Measurements from ENCODE around the gene SMARCA2.

The SMARCA2 gene

GRCh38 chr9:2012347-2012746 is 2.8 kb upstream of the SMARCA2 start:
- in situ Hi-C loops (cut with MboI; ENCODE audit: low pct_unique_long_range_greater_than_20kb, low sequenced_read_pairs), result no loop called here
- no peak for DNase-seq

DNA sequence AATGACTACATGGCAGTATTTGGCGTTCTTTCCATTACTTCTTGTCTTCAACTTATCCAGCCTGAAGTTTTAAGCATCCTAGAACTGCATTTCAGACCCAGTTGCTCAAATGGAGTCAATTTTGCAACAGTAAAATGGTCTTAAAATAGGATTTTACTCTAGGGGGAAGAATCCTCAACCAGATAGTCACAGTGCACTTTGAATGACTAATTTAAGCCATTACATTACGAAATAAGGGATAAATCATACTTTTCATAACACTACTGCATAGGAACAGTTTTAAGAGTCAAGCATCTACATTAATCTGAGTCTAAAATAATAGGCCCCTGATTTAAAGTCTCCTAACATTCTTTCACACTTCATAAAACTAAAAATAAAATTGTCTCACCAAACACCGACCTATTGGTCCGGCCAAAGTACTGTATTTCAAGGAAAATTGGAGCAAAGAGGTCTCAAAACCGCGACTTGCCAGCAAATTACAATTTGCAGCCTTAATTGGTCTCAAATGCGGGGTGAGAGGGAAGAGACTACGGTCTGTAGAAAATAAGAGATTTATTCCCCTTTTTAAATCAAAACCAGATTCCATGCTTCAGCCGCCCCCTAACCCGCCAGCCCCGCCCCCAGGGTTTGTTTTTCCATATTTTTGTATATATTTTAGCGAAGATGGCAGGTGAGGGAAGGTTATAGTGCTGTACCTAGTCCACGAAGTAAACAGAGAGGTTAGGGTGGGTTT is 1.2 kb upstream of the SMARCA2 start:
- DNase-seq, result no peak
- in situ Hi-C loops (cut with MboI; ENCODE audit: low pct_unique_long_range_greater_than_20kb, low sequenced_read_pairs), result no loop called here

DNA sequence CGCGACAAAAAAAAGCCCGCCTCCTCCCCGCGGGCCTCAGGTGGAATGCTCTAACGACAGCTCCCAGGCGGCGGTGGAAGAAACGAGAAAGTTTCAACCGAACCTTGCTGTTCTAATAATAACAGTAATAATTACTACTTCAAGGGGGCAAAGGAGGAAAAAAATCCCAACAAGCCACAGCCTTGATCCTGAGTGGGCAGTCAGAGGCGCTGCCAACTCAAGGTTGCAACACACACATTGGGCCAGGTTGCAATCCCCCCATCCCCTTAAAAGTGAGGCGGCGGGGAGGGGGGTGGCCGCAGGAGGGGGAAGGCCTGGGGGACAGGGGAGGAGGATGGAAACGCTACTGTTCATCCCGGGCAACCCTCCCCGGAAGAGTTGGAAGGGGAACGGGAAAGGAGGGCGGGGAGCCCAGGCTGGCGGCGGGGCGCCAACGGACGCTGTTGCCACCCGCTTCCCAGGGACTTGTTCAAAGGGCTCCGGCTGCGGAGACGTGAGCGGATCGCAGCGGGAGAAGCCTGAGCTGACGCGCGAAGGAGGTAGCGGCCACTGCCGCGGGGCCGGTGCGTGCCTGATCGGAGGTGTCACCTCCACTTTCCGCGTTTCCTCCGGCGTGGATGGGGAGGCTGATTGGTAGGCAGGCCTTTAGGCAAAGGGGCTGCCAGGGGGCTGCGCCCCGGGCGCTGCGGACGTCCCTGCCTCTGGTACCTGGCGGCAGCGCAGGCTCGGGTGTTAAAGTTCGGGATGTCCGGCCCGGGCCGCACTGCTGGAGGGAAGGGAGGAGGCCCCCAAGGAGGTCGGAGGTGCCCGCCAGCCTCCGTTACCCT is 647 bp downstream of the SMARCA2 start:
- DNase-seq, result peak; percentile 52
- in situ Hi-C loops (cut with MboI; ENCODE audit: low pct_unique_long_range_greater_than_20kb, low sequenced_read_pairs), result no loop called here

DNA sequence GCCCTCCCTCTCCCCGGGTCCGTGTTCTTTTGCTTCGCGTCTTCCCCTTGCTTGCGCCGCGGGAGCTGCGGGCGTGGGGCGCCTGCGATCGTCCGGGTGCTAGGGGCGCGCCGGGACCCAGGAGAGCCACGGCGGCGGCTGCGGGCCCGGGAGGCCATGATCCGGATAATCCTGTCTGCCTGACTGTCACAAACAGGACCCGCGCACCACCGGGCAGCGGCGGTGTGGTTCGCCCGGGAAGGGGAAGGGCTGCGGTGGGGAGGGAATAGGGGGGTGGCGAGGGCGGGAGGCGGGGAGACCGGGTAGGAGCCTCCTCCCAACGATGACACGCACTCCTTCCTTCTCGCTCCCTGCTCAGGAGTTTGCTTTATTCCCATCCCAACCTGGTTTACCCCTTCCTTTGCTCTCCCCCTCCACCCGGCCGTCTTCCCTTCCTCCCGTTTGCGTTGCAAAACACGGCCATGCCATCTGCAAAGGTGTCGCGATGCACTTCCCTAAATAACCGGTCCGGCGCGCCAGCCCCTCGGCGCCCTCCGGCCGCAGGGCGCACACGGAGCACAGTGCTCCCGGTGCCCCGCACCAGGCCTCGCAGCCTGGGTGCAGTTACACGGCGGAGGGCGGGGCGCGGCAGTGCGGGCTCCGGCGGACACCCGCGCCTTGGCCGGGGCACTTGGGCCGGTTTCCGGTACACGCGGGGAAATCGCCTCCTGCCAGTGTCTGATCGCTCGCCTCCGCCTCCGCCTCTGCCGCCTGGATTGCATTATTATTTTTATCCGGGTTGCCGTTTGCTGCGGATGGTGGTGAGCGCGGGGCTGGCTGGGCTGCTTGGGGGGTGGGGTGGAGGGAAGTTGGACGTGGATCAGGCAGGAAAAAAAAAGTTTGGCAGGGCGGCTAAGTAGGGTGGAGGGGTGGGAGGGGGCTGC is 1.5 kb downstream of the SMARCA2 start:
- DNase-seq, result peak; percentile 82
- in situ Hi-C loops (cut with MboI; ENCODE audit: low pct_unique_long_range_greater_than_20kb, low sequenced_read_pairs), result no loop called here

DNA sequence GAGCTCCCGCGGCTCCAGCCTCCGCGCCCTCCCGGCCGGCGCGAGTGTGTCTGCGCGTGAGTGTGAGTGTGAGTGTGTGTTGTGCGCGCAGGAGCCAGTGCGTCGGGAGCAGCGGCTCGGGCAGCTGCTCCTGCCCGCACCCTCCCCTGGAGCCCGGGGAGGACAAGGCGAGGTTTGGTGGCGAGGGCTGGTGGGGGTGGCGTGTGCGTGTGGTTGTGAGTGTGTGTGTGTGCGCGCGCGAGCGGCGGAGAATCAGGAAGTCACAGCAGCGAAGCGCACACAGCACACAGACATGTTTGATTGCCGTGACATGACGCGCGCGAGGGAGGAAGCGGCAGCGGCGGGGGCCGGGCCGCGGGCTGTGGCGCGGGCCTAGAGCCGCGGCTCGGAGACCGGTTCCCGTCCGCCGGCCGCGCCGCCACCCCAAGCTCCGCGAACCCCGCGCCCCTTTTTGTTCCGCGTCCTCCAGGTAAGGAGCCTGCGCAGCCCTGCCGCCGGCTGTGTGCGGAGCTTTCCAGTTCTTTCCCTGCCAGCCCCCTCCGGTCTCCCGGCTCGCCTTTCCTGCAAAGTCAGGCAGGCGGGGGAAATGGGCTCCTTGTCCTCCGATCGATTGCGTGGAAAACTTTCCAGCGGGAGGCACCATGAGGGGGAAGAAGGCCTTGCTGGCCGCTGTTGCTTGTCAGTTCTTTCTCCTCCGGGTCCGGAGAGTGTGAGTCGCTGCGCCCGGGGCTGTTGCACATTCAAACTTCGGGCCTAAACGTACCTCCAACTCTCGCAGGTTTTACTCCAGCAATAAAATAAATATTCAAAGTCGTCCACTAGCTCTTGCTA is 2.4 kb downstream of the SMARCA2 start:
- DNase-seq, result peak; percentile 88
- in situ Hi-C loops (cut with MboI; ENCODE audit: low pct_unique_long_range_greater_than_20kb, low sequenced_read_pairs), result no loop called here

DNA sequence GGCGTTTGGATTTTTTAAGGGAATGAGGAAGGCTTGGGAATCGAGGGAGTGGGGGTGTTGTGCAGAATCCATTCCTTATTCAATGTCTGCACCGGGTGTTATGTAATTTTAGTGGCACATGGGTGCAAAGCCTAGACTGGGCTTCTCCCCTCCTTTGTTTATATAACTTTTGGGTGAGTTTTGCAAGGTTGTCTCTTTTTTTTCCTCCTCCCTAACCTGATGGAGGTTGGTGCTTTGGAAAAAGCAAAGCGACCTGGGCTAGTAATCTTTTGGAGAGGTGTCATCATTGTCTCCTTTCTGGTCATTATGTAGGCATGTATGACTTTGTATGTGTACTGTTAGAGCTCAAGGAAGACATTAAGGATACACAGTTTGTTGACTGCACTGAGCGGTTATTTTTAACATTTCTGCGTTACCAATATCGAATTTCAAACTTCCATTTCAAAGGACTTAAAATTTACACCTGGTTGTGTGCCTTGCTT is 3.1 kb downstream of the SMARCA2 start:
- no peak for DNase-seq
- in situ Hi-C loops (cut with MboI; ENCODE audit: low pct_unique_long_range_greater_than_20kb, low sequenced_read_pairs), result no loop called here

DNA sequence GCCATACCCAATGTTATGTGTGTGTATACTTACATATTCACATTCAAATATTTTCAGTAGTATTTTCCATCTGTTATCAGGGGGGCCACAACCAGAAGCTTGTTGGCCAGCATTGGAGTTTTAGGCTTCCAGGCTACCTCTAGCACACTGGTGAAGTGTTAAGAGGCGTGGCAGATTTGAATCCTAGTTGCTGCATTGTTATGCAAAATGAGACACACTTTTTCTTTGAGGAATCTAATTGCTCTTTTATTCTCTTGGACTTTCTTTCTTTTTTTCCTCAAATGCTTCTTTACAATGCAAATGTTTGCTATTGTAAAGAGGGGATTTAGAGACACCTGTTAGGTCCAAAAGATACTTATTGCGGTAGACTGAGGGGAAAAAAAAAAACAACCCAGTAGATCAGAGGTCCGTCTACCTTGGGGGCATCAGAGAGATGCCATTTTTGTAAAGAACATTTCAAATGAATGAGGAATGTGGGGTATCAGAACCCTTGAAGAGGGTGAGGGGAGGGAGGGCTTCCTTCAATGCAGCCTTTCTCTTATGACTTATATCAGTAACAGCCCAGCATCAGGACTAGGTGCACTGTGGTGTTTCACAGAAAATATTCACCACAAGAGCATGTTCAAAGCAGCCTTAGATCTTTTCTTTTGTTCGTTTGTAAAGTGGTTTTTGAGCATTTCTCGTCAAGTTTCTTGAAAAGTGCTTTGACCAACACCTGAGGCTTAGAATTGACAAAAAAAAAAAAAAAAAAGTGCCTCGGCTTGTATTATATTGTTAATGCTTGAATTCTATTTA is 3.8 kb downstream of the SMARCA2 start:
- no peak for DNase-seq
- in situ Hi-C loops (cut with MboI; ENCODE audit: low pct_unique_long_range_greater_than_20kb, low sequenced_read_pairs), result no loop called here

- DNase-seq, result no peak
- in situ Hi-C loops (cut with MboI; ENCODE audit: low pct_unique_long_range_greater_than_20kb, low sequenced_read_pairs), result no loop called here
Measured at GRCh38 chr9:2019723-2020122, 4.6 kb downstream of the SMARCA2 start.

- no peak for DNase-seq
- in situ Hi-C loops (cut with MboI; ENCODE audit: low pct_unique_long_range_greater_than_20kb, low sequenced_read_pairs), result no loop called here
Measured at GRCh38 chr9:2021731-2022130, 6.6 kb downstream of the SMARCA2 start.

- in situ Hi-C loops (cut with MboI; ENCODE audit: low pct_unique_long_range_greater_than_20kb, low sequenced_read_pairs), result no loop called here
- DNase-seq, result peak; percentile 43
Measured at GRCh38 chr9:2022560-2022959, 7.4 kb downstream of the SMARCA2 start.

DNA sequence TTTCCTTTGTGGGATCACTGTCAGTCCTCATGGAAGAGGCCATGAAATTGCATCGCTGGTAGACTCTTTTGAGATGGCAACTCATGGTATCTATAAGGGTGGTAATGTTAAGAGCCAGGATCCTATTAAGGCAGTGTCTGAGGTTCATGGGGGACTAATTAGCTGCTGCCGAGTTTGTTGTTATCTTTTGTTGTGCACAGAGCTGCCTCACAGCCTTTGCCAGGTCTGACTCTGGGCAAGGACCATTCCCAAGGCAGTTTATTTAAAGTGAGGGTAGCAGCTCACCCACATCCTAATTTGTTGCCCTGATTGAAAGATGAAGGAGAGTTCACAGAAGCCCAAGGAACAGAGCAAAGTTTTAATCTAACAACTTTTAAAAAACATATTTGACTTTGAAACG is 7.9 kb downstream of the SMARCA2 start:
- DNase-seq, result no peak
- in situ Hi-C loops (cut with MboI; ENCODE audit: low pct_unique_long_range_greater_than_20kb, low sequenced_read_pairs), result no loop called here

DNA sequence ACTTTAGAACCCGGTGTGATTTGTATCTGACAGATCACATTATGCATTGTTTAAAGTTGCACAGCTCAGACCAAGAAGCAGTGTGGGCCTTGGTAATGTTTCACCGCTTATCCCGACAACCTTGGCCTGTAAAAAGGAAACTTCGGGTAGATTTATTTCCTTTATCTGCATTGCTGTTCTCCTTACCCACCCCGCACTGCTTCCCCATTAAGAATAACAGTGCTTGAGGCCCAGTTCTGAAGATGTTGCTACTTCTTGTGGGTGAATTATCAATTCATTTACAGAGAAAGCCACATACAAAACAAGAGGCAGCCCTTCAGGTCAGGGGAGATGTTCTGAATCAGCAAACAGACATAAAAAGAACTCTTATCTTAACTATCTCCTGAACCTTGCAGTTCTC is 8.4 kb downstream of the SMARCA2 start:
- in situ Hi-C loops (cut with MboI; ENCODE audit: low pct_unique_long_range_greater_than_20kb, low sequenced_read_pairs), result no loop called here
- peak; percentile 41 for DNase-seq

DNA sequence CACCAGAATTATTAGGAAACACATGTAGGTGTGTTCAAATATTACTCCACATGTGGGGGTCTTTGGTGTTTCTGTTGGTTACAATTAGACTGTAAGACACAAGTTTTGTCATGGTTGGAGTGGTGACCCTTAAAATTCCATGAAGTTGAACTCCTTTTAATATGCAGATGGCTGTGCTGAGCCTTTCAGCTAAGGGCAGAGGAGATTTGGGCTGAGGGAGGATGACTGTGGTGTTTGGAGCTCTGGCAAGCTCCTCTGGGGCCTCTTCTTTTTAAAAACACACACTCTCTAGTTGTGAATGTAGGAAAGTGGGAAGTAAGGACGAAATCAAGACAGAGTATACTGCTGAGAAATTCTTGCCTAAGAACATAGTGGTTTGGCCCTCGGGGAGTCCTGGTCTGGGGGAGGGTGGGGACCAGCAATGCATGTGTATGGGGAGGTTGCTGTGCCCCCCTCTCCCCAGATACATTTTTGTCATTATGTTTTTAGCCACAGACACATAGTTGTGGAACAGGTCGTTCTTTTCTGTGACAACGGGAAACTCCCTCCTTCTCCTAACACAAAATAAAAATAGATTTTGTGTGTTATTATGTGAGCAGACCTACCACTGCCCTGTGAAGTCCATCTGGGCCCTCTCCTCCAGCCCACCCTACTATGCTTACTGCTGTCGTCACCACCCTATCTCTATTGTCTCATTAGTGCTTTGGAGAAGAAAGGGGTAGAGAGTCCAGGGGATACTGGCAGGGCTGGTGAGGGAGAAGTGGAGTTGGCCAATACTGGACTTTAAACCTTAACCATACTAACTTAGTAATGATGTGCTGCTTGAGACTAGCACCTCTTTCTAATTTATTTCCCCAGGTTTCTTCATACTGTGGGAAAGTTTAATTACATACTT is 10.0 kb downstream of the SMARCA2 start:
- in situ Hi-C loops (cut with MboI; ENCODE audit: low pct_unique_long_range_greater_than_20kb, low sequenced_read_pairs), result no loop called here
- DNase-seq, result peak; percentile 75

GRCh38 chr9:2026220-2026997 is 11.3 kb downstream of the SMARCA2 start:
- in situ Hi-C loops (cut with MboI; ENCODE audit: low pct_unique_long_range_greater_than_20kb, low sequenced_read_pairs), result no loop called here
- no peak for DNase-seq

- in situ Hi-C loops (cut with MboI; ENCODE audit: low pct_unique_long_range_greater_than_20kb, low sequenced_read_pairs), result no loop called here
- no peak for DNase-seq
Measured at GRCh38 chr9:2027543-2028160, 12.5 kb downstream of the SMARCA2 start.

GRCh38 chr9:2028888-2029287 is 13.7 kb downstream of the SMARCA2 start:
- in situ Hi-C loops (cut with MboI; ENCODE audit: low pct_unique_long_range_greater_than_20kb, low sequenced_read_pairs), result no loop called here
- DNase-seq, result no peak

Measured in KBM-7 (cell line).